ENCODE data around the gene C3orf20.

C3orf20 gene

DNA sequence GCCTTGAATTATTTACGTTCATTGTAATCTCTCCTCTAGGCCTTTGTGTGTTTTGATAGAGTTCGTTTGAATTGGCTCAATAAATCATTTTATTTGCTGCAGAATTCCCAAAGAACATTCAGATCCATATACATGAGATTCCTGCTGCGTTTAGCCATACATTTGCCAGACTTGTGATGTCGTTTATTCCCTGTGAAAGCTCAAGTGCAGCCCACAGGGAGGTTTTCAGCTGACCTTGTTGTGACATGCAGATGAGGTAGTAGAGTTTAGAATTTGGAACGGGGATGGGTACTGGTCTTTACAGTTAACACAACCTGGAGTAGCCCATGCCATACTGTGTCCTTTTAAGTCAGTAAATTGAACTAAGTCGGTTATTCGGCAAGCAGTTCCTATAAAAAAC, at the start of gene C3orf20:
Gene C3orf20 (plus strand): TSS at position 301 of the 400 bp plus-strand sequence. CDS start 7,573 bp downstream, outside the sequence.
- Histone ChIP-seq H3K4me1 (ENCODE audit: control insufficient read depth in 2 of 2, insufficient read depth in 2 of 2, low read length in 2 of 2) (no peaks in the 10 kb centered on the region), H3K27ac (ENCODE audit: low read depth in 2 of 2, low read length in 2 of 2) (no peak within 1 kb of the TSS), H3K27me3 (ENCODE audit: control insufficient read depth in 2 of 2, insufficient read depth in 2 of 2, low read length in 2 of 2) (no peaks in the 10 kb centered on the region), H3K9me3 (ENCODE audit: control insufficient read depth in 2 of 2, low read length in 2 of 2) (no peaks in the 10 kb centered on the region), H3K36me3 (ENCODE audit: control insufficient read depth in 2 of 2, insufficient read depth in 2 of 2, low read length in 2 of 2) (peaks cover 29% of the 10 kb centered on the region in 2 donors), H3K4me3 (ENCODE audit: low read length in 2 of 2) (no peak within 1 kb of the TSS), H3K9ac (ENCODE audit: low read depth in 1 of 2, low read length in 2 of 2) (no peak within 1 kb of the TSS)

DNA sequence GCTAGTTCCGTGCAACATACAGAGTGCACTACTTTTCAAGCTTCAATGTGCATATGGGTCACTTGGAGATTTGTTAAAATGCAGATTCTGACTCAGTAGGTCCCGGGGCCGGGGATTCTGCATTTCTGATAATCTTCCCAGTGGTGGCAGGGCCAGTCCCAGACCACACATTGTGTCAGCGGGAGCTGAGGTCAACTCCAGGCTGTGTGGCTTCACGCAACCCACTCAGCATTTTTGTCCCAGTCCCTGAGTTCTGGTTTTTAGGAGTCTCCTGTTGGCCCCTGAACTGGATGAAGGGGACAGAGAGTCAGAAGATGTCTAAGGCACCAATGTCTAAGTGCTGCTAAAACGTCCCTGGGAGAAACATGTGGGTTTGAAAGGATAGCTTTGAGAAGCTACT, 49.5 kb upstream of the C3orf20 start:
- Histone ChIP-seq H3K4me3 (ENCODE audit: low read length in 2 of 2) (no peak overlapping the region), H3K9me3 (ENCODE audit: control insufficient read depth in 2 of 2, low read length in 2 of 2) (no peaks in the 10 kb centered on the region), H3K27ac (ENCODE audit: low read depth in 2 of 2, low read length in 2 of 2) (no peak overlapping the region), H3K27me3 (ENCODE audit: control insufficient read depth in 2 of 2, insufficient read depth in 2 of 2, low read length in 2 of 2) (no peaks in the 10 kb centered on the region), H3K36me3 (ENCODE audit: control insufficient read depth in 2 of 2, insufficient read depth in 2 of 2, low read length in 2 of 2) (no peaks in the 10 kb centered on the region), H3K4me1 (ENCODE audit: control insufficient read depth in 2 of 2, insufficient read depth in 2 of 2, low read length in 2 of 2) (no peaks in the 10 kb centered on the region), H3K9ac (ENCODE audit: low read depth in 1 of 2, low read length in 2 of 2) (no peak overlapping the region)

DNA sequence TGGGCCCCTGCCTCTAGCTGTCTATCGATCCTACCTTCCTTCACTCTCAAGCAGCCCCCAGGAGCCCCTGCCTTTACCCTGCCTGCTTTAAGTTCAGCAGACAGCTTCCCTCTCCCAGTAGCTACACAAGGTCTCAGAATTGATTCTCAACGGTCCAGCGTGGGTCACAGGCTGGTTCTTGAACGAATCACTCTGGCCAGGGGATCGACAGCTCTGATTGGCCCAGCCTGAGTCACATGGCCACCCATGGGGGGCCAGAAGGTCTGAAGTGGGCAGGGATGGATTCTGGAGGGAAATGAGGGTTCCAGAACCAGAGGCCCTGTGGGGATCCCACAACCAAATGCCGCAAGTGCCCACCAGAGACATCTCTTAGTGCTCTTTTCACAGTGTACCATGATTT, 47.1 kb upstream of the C3orf20 start:
- Histone ChIP-seq H3K9me3 (ENCODE audit: control insufficient read depth in 2 of 2, low read length in 2 of 2) (no peaks in the 10 kb centered on the region), H3K4me1 (ENCODE audit: control insufficient read depth in 2 of 2, insufficient read depth in 2 of 2, low read length in 2 of 2) (no peaks in the 10 kb centered on the region), H3K36me3 (ENCODE audit: control insufficient read depth in 2 of 2, insufficient read depth in 2 of 2, low read length in 2 of 2) (no peaks in the 10 kb centered on the region), H3K4me3 (ENCODE audit: low read length in 2 of 2) (no peak overlapping the region), H3K27ac (ENCODE audit: low read depth in 2 of 2, low read length in 2 of 2) (no peak overlapping the region), H3K27me3 (ENCODE audit: control insufficient read depth in 2 of 2, insufficient read depth in 2 of 2, low read length in 2 of 2) (no peaks in the 10 kb centered on the region), H3K9ac (ENCODE audit: low read depth in 1 of 2, low read length in 2 of 2) (no peak overlapping the region)

DNA sequence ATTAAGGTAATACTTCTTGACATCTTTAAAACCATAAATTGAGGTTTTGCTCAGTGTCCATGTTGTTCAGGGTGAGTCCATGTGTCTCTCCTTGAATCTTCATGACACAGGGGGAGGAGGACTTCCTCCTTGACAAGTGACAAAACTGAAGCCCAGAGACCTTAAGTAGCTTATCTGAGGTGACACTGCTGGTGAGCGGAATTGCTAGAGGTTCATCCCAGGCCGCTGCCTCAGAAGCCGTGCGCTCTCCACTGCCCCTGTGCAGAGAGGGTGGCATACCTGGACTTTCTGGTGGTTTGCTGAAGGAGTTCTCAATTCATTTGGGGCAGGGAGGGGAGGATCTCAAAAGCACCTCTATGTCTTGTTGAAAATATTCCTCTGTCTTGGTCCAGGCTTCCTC, 46.5 kb upstream of the C3orf20 start:
- no peak overlapping the region for H3K4me3 ChIP-seq (ENCODE audit: low read length in 2 of 2)
- no peaks in the 10 kb centered on the region for H3K27me3 ChIP-seq (ENCODE audit: control insufficient read depth in 2 of 2, insufficient read depth in 2 of 2, low read length in 2 of 2)
- no peaks in the 10 kb centered on the region for H3K36me3 ChIP-seq (ENCODE audit: control insufficient read depth in 2 of 2, insufficient read depth in 2 of 2, low read length in 2 of 2)
- H3K9me3 ChIP-seq (ENCODE audit: control insufficient read depth in 2 of 2, low read length in 2 of 2) = no peaks in the 10 kb centered on the region
- H3K27ac ChIP-seq (ENCODE audit: low read depth in 2 of 2, low read length in 2 of 2) = no peak overlapping the region
- H3K9ac ChIP-seq (ENCODE audit: low read depth in 1 of 2, low read length in 2 of 2) = no peak overlapping the region
- H3K4me1 ChIP-seq (ENCODE audit: control insufficient read depth in 2 of 2, insufficient read depth in 2 of 2, low read length in 2 of 2) = no peaks in the 10 kb centered on the region

DNA sequence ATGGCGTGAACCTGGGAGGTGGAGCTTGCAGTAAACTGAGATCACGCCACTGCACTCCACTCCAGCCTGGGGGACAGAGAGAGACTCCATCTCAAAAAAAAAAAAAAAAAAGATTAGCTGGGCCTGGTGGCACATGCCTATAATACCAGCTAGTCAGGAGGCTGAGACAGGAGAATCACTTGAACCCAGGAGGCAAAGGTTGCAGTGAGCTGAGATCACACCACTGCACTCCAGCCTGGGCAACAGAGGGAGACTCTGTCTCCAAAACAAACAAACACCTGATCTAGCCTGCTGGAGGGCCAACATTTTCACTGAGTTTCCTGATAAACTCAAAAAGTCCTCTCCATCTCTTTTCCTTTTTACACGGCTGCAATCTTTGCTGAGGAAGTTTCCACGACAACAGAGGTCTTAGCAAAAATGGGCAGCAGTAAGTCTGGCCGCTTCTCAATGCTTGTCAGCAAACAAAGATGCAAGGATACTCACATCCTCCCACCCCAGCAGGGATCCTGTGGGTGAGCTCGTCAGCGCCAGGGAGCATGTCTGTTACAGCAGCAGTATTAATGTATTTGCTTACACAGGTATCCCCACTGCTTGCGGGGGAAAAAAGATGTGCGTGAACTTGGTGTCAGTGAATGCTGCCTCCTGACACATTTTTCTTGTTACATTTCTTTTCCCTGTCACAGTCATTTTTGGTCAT, 44.4 kb upstream of the C3orf20 start:
- no peak overlapping the region for H3K9ac ChIP-seq (ENCODE audit: low read depth in 1 of 2, low read length in 2 of 2)
- no peak overlapping the region for H3K27ac ChIP-seq (ENCODE audit: low read depth in 2 of 2, low read length in 2 of 2)

DNA sequence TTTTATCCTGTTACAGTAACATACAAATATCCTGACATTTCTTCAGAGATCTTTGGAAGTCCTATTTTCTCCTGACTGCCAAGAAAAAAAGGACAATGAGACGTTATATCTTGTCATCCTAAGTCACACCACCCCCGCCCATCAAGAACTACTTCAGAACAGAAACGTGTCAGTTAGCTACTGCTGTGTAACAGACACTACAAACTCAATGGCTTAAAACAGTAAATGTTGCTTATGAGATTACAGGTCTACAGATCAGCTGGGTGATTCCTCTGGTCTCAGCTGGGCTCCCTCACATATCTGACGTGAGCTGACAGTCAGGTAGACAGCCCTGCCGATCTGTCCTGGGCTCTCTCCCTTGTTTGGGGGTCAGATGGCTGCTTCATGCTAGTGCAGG, 43.8 kb upstream of the C3orf20 start:
- no peak overlapping the region for H3K4me3 ChIP-seq (ENCODE audit: low read length in 2 of 2)
- H3K27me3 ChIP-seq (ENCODE audit: control insufficient read depth in 2 of 2, insufficient read depth in 2 of 2, low read length in 2 of 2) = no peaks in the 10 kb centered on the region
- no peak overlapping the region for H3K9ac ChIP-seq (ENCODE audit: low read depth in 1 of 2, low read length in 2 of 2)
- H3K27ac ChIP-seq (ENCODE audit: low read depth in 2 of 2, low read length in 2 of 2) = no peak overlapping the region
- H3K36me3 ChIP-seq (ENCODE audit: control insufficient read depth in 2 of 2, insufficient read depth in 2 of 2, low read length in 2 of 2) = no peaks in the 10 kb centered on the region
- H3K9me3 ChIP-seq (ENCODE audit: control insufficient read depth in 2 of 2, low read length in 2 of 2) = no peaks in the 10 kb centered on the region
- peaks cover 5 to 7% of the 10 kb centered on the region in 2 donors for H3K4me1 ChIP-seq (ENCODE audit: control insufficient read depth in 2 of 2, insufficient read depth in 2 of 2, low read length in 2 of 2)

More for the DNA sequence above, 44.4 kb upstream of the C3orf20 start:
- Histone ChIP-seq H3K36me3 (ENCODE audit: control insufficient read depth in 2 of 2, insufficient read depth in 2 of 2, low read length in 2 of 2) (no peaks in the 10 kb centered on the region), H3K9me3 (ENCODE audit: control insufficient read depth in 2 of 2, low read length in 2 of 2) (no peaks in the 10 kb centered on the region), H3K4me3 (ENCODE audit: low read length in 2 of 2) (no peak overlapping the region), H3K4me1 (ENCODE audit: control insufficient read depth in 2 of 2, insufficient read depth in 2 of 2, low read length in 2 of 2) (peaks cover 5 to 7% of the 10 kb centered on the region in 2 donors), H3K27me3 (ENCODE audit: control insufficient read depth in 2 of 2, insufficient read depth in 2 of 2, low read length in 2 of 2) (no peaks in the 10 kb centered on the region)

DNA sequence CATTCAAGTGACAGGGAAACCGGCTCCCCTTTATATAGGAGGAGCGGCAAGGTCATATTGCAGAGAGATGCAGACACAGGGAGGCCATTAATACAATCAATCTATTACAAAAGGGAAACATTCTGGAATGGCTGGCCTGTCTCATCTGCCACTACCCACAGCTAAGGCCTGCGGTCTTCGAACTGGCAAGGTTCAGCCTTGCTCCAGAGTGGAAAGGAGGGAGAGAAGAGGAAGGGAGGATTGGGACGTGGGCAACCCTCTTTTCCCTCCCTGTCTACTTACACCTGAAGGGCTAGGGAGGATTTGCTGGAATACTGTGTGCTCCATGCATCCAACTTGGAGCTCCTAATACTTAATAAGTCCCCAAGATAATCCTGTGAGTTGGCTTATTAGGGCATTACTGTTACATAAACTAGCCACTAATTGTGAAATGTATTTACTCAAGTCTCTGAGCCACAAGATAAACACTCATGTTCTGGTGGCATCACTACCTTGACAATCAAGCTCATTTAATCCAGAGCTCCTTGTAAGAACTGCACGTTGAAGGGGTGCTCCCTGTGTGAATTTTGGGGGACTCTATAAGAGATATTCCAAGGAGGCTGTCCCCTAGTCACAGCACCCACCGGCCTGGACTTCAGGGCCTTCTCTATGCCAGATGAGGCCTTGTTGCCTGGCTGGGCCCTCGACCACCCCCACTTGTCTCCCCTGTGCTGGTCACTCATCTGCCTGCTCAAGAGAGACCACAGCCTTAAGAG, 43.1 kb upstream of the C3orf20 start:
- H3K9ac ChIP-seq (ENCODE audit: low read depth in 1 of 2, low read length in 2 of 2) = no peak overlapping the region
- H3K4me1 ChIP-seq (ENCODE audit: control insufficient read depth in 2 of 2, insufficient read depth in 2 of 2, low read length in 2 of 2) = peaks cover 5 to 7% of the 10 kb centered on the region in 2 donors
- no peak overlapping the region for H3K27ac ChIP-seq (ENCODE audit: low read depth in 2 of 2, low read length in 2 of 2)
- no peaks in the 10 kb centered on the region for H3K36me3 ChIP-seq (ENCODE audit: control insufficient read depth in 2 of 2, insufficient read depth in 2 of 2, low read length in 2 of 2)
- H3K27me3 ChIP-seq (ENCODE audit: control insufficient read depth in 2 of 2, insufficient read depth in 2 of 2, low read length in 2 of 2) = no peaks in the 10 kb centered on the region
- no peaks in the 10 kb centered on the region for H3K9me3 ChIP-seq (ENCODE audit: control insufficient read depth in 2 of 2, low read length in 2 of 2)
- no peak overlapping the region for H3K4me3 ChIP-seq (ENCODE audit: low read length in 2 of 2)

DNA sequence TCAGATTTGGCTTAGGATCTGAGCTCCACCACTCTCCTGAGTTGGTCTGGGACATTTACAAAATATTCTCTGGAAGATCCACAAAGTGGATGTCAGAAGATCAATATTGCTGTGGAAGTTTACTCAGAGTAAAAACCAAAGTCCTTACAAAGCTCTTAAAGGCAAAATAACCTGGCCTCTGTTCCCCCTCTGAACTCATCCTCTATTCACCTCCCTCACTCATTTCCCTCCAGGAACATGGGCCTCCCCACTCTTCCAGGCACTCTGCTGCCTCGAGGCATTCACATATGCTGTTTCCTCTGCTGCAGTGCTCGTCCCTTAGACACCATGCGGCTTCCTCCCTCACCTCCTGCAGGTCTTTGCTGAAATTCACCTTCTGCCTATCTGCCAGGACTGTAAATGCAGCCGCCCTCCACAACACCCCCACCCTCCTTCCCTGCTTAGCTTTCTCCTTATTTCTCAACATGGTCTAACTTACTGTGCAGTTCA, 42.5 kb upstream of the C3orf20 start:
- no peak overlapping the region for H3K4me3 ChIP-seq (ENCODE audit: low read length in 2 of 2)
- no peak overlapping the region for H3K27ac ChIP-seq (ENCODE audit: low read depth in 2 of 2, low read length in 2 of 2)
- H3K36me3 ChIP-seq (ENCODE audit: control insufficient read depth in 2 of 2, insufficient read depth in 2 of 2, low read length in 2 of 2) = no peaks in the 10 kb centered on the region
- H3K27me3 ChIP-seq (ENCODE audit: control insufficient read depth in 2 of 2, insufficient read depth in 2 of 2, low read length in 2 of 2) = no peaks in the 10 kb centered on the region
- no peaks in the 10 kb centered on the region for H3K9me3 ChIP-seq (ENCODE audit: control insufficient read depth in 2 of 2, low read length in 2 of 2)
- no peak overlapping the region for H3K9ac ChIP-seq (ENCODE audit: low read depth in 1 of 2, low read length in 2 of 2)
- H3K4me1 ChIP-seq (ENCODE audit: control insufficient read depth in 2 of 2, insufficient read depth in 2 of 2, low read length in 2 of 2) = peaks cover 5 to 7% of the 10 kb centered on the region in 2 donors

DNA sequence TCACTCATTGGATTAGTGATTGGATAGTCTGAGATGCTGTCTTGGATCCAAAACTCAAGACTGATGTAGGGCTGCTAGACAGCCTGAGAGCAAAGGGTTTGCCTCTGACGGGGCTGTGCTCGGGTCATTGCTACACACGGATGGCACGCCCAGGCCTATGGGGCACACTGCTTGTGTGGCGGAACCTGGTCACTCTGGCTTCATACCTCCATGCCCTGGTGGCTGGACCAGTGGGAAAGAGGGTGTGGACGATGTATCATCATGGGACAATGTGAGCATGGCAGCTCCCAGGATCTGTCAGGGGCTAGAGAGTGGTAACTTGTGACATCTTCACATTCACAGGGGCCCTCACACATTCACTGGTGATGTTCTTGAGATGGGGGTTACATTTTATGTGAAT, 41.5 kb upstream of the C3orf20 start:
- no peaks in the 10 kb centered on the region for H3K27me3 ChIP-seq (ENCODE audit: control insufficient read depth in 2 of 2, insufficient read depth in 2 of 2, low read length in 2 of 2)
- H3K4me1 ChIP-seq (ENCODE audit: control insufficient read depth in 2 of 2, insufficient read depth in 2 of 2, low read length in 2 of 2) = peaks cover 5 to 7% of the 10 kb centered on the region in 2 donors
- no peaks in the 10 kb centered on the region for H3K9me3 ChIP-seq (ENCODE audit: control insufficient read depth in 2 of 2, low read length in 2 of 2)

DNA sequence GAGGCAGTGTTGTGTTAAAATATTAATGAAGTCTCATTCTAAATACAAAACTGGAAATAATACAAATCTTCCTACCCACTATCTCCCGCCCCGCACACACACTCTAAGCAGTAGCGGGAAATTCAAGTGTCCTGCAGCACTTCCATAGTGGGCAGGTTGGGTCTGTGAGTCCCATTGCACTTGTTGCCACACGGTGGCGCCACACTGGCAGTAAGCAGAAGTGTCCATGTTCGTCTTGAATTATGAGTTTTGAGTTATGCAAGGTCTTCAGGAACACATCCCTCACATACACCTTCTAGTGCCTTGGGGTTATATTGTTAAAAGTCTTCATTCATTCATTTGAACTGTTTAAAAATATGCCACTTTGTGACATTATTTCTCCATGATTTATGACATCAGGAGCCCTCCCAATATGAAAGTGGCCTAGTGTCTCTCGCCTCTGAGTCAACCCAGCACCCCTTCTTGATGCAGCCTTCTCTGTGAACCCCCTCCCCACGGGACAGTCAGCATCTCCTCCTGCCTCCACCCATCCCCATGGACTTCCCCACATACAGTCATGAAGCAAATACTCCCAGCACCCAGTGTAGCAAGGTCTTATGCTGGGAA, 41.0 kb upstream of the C3orf20 start:
- Histone ChIP-seq H3K4me3 (ENCODE audit: low read length in 2 of 2) (no peak overlapping the region), H3K27me3 (ENCODE audit: control insufficient read depth in 2 of 2, insufficient read depth in 2 of 2, low read length in 2 of 2) (no peaks in the 10 kb centered on the region), H3K36me3 (ENCODE audit: control insufficient read depth in 2 of 2, insufficient read depth in 2 of 2, low read length in 2 of 2) (no peaks in the 10 kb centered on the region), H3K9me3 (ENCODE audit: control insufficient read depth in 2 of 2, low read length in 2 of 2) (no peaks in the 10 kb centered on the region), H3K4me1 (ENCODE audit: control insufficient read depth in 2 of 2, insufficient read depth in 2 of 2, low read length in 2 of 2) (peaks cover 5 to 7% of the 10 kb centered on the region in 2 donors), H3K9ac (ENCODE audit: low read depth in 1 of 2, low read length in 2 of 2) (no peak overlapping the region), H3K27ac (ENCODE audit: low read depth in 2 of 2, low read length in 2 of 2) (peak overlapping the region in 1 of 2 donors; percentile 41)

More for the DNA sequence above, 41.5 kb upstream of the C3orf20 start:
- Histone ChIP-seq H3K27ac (ENCODE audit: low read depth in 2 of 2, low read length in 2 of 2) (no peak overlapping the region), H3K9ac (ENCODE audit: low read depth in 1 of 2, low read length in 2 of 2) (no peak overlapping the region), H3K4me3 (ENCODE audit: low read length in 2 of 2) (no peak overlapping the region), H3K36me3 (ENCODE audit: control insufficient read depth in 2 of 2, insufficient read depth in 2 of 2, low read length in 2 of 2) (no peaks in the 10 kb centered on the region)

Data from mucosa of rectum (tissue), 2 donors.